B cell (primary cell): Measurements from ENCODE around the gene PYGL. TPM values are rescaled to one million over a fixed set of nuclear protein-coding genes. Genes with fewer than 3 reads are reported as not detected.
A peak's percentile ranks its signal among the peaks of the same experiment; 100 is the strongest.

ENCODE experiments used
- ATAC-seq: fragments of 200-7000 bp; cut with Tn5 transposase; one replicate; pipeline ENCODE4 v1.10.0; 2021; ENCODE audit warnings: low read depth, mild to moderate bottlenecking, moderate number of reproducible peaks, moderate library complexity
- CTCF ChIA-PET: fragments of 350-600 bp; sonication (Branson Sonifier 250); formaldehyde crosslinking; loops from one replicate; lab custom pipeline; 2021; ENCODE audit warnings: antibody characterized with exemption, inconsistent platforms; lab: Charles Lee
- POLR2A ChIA-PET: fragments of 350-600 bp; sonication (Branson Sonifier 250); formaldehyde crosslinking; loops from one replicate; lab custom pipeline; 2021; ENCODE audit warnings: antibody characterized with exemption; lab: Charles Lee
- DNase-seq: peaks from one replicate; pipeline ENCODE4 v3.0.0; 2013
- H2AFZ ChIP-seq: 2 replicates; pipeline ENCODE4 v1.6.1; 2012; ENCODE audit warnings: mild to moderate bottlenecking, low read depth, low read length; ENCODE audit not compliant: insufficient read depth, poor library complexity, severe bottlenecking
- H3K27ac ChIP-seq, 2 donors: 1 replicate in 1 of 2; 2 replicates in 1 of 2; pipeline ENCODE4 v1.5.1; 2012 to 2013; ENCODE audit warnings: low read length in 2 of 2, mild to moderate bottlenecking in 2 of 2, moderate library complexity in 1 of 2
- H3K27me3 ChIP-seq, 4 experiments: fragments of 200-600 bp in 1 of 4; sonication (generic) in 1 of 4; replicated peaks in 1 of 4; 1 replicate in 2 of 4; 2 replicates in 2 of 4; pipeline versions ENCODE4 v1.6.1 to v1.7.0; 2013 to 2016; ENCODE audit warnings: low read length in 3 of 4, mild to moderate bottlenecking in 2 of 4, mixed read lengths in 1 of 4, moderate library complexity in 1 of 4; ENCODE audit not compliant: insufficient read depth in 4 of 4, control insufficient read depth in 3 of 4; ENCODE audit errors: control extremely low read depth in 1 of 4
- H3K36me3 ChIP-seq, 2 experiments: replicated peaks in 1 of 2; 1 replicate in 1 of 2; 2 replicates in 1 of 2; pipeline versions ENCODE4 v1.6.1 to v1.7.1; 2013; ENCODE audit warnings: low read length in 1 of 2; ENCODE audit not compliant: insufficient read depth in 2 of 2, control insufficient read depth in 1 of 2; ENCODE audit errors: control extremely low read depth in 1 of 2, extremely low read depth in 1 of 2
- H3K4me1 ChIP-seq, 2 donors: fragments of 200-600 bp in 1 of 2; sonication (generic) in 1 of 2; 1 replicate in 1 of 2; 2 replicates in 1 of 2; pipeline versions ENCODE4 v1.5.1 to v1.6.1; 2013 to 2017; ENCODE audit warnings: low read length in 2 of 2; ENCODE audit not compliant: control insufficient read depth in 2 of 2, insufficient read depth in 2 of 2
- H3K4me2 ChIP-seq: replicated peaks from 2 replicates; pipeline ENCODE3; 2012; ENCODE audit warnings: mild to moderate bottlenecking, low read depth, low read length; ENCODE audit not compliant: poor library complexity, severe bottlenecking
- H3K4me3 ChIP-seq, 5 experiments: fragments of 200-600 bp in 1 of 5; sonication (generic) in 1 of 5; 1 replicate in 3 of 5; 2 replicates in 2 of 5; pipeline versions ENCODE4 v1.5.1 to v1.7.0; 2011 to 2016; ENCODE audit warnings: low read length in 4 of 5, mild to moderate bottlenecking in 4 of 5, low read depth in 2 of 5, control low read depth in 1 of 5, moderate library complexity in 1 of 5; ENCODE audit not compliant: insufficient read depth in 1 of 5; ENCODE audit errors: control extremely low read depth in 1 of 5, extremely low read depth in 1 of 5
- H3K79me2 ChIP-seq: fragments of 200-600 bp; sonication (generic); one replicate; pipeline ENCODE4 v1.6.0; 2016; ENCODE audit warnings: low read length; ENCODE audit not compliant: control insufficient read depth, insufficient read depth
- H3K9ac ChIP-seq: fragments of 200-600 bp; sonication (generic); 2 replicates; pipeline ENCODE4 v1.6.1; 2017; ENCODE audit warnings: mild to moderate bottlenecking, low read length, moderate library complexity
- H3K9me3 ChIP-seq, 3 donors: one replicate each; pipeline versions ENCODE4 v1.6.1 to v1.7.1; 2013; ENCODE audit warnings: low read length in 2 of 3; ENCODE audit not compliant: control insufficient read depth in 2 of 3, insufficient read depth in 1 of 3; ENCODE audit errors: control extremely low read depth in 1 of 3
- H4K20me1 ChIP-seq: 2 replicates; pipeline ENCODE4 v1.6.0; 2012; ENCODE audit warnings: mild to moderate bottlenecking, low read length; ENCODE audit not compliant: insufficient read depth, control insufficient read depth, poor library complexity, severe bottlenecking
- H3K27ac Mint-ChIP-seq: one replicate; pipeline ENCODE4 v1.8.0; 2021; ENCODE audit warnings: mixed read lengths
- H3K27me3 Mint-ChIP-seq: one replicate; pipeline ENCODE4 v1.8.0; 2021; ENCODE audit warnings: mixed read lengths
- H3K4me1 Mint-ChIP-seq: one replicate; pipeline ENCODE4 v1.8.0; 2021; ENCODE audit warnings: mixed read lengths
- H3K4me3 Mint-ChIP-seq: one replicate; pipeline ENCODE4 v1.8.0; 2021; ENCODE audit warnings: mixed read lengths
- H3K9me3 Mint-ChIP-seq: one replicate; pipeline ENCODE4 v1.8.0; 2022; ENCODE audit warnings: mixed read lengths; ENCODE audit not compliant: insufficient read depth
- EZH2 ChIP-seq: IDR thresholded peaks from 2 replicates; pipeline ENCODE4 v1.6.1; 2012; ENCODE audit warnings: borderline replicate concordance, low read depth, mild to moderate bottlenecking, moderate library complexity, low read length; ENCODE audit not compliant: insufficient read depth, poor library complexity, severe bottlenecking
- WGBS: methylation state at CpG from one replicate; pipeline ENCODE4 v1.1.5; 2013; ENCODE audit warnings: missing lambda C conversion rate; ENCODE audit not compliant: insufficient coverage; 5-methylcytosine and 5-hydroxymethylcytosine counted together
- intact Hi-C: fragments of 100-400 bp; cut with micrococcal nuclease; formaldehyde crosslinking; loops from one replicate; pipeline ENCODE4 v1.10.0; 2022
- polyA plus RNA-seq: library from polyadenylated mRNA; depleted of rRNA; stranded (reverse); fragments of >200 nt; gene quantifications from 2 replicates; pipeline ENCODE4 v1.2.3, GENCODE V29; 2012
- total RNA-seq, 2 donors: library from RNA; stranded (reverse); fragments of 120-200 nt in 1 of 2; gene quantifications; 1 replicate in 1 of 2; 2 replicates in 1 of 2; pipeline versions ENCODE4 v1.2.3 to v1.2.4, GENCODE V29; 2013 to 2022
- TF ChIP-seq, protein P1 (sequence below): fragments of 200-600 bp; IDR thresholded peaks from one replicate; pipeline ENCODE4 v1.8.0; 2022; ENCODE audit warnings: antibody characterized with exemption, mild to moderate bottlenecking

Gene PYGL
- total and polyA plus RNA-seq, 2 donors (not counting 1 experiment from before 2014, with no cell fraction given) = 0.60 to 0.64 TPM

DNA sequence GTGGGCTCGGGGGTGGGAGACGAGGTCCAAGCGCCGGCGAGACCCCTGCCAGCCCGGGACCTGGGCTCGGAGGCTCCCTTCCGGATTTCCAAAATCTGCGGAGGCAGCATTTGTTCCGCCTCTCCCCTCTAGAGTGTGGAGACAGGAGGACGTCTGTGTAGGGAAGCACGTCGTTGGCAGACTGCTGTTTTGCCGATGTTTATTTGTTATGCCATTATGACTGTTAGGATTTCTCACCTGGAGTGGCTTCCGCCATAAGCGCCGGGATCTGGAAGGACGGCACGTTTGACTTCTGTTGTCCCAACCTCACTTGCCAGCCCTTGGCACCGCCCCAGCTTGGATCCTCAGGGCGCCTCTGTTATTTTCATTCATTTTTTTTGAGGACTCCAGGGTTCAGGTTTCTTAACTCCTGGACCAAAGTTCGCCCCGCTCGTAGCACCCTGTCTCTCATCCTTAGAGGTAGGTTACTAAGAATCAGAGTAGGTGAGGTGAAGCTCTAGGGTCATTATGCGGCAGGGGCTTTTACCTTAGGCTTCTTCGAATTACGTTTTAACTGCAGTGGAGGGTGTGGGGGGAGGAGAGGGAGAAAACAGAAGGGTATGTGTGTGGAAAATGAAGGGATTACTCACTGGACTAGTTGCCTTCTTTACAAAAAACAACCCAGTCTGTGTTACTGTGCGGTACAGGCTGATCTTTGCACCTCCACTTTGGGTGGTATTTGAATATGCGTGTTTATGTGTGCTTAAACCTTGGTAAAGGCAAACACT lies 547 bp upstream of the PYGL start:
- Histone ChIP-seq H3K79me2 (no peaks in the 10 kb centered on the region), H4K20me1 (no peaks in the 10 kb centered on the region), H3K9me3 (peaks cover 0 to 12% (median 0%) of the 10 kb centered on the region in 3 donors), H3K27ac (no peak overlapping the region), H2AFZ (peak overlapping the region; percentile 79), H3K9ac (peak overlapping the region; percentile 84), H3K36me3 (no peaks in the 10 kb centered on the region), H3K4me2 (peak overlapping the region; percentile 99), H3K4me3 (peak overlapping the region; percentile 44 to 76 (median 66)), H3K27me3 (peaks cover 0 to 35% (median 25%) of the 10 kb centered on the region in 4 experiments), H3K4me1 (peaks cover 18 to 20% of the 10 kb centered on the region in 2 donors)
- WGBS = 8% methylated on average over 24 of the region's 29 CpGs
- H3K27me3 Mint-ChIP-seq = peaks cover 44% of the 10 kb centered on the region
- POLR2A ChIA-PET = no interaction called here
- ATAC-seq (peak; percentile 19), DNase-seq (peak; percentile 16)
- peak overlapping the region; percentile 91 for H3K4me3 Mint-ChIP-seq
- H3K4me1 Mint-ChIP-seq = peaks cover 17% of the 10 kb centered on the region
- TF ChIP-seq, protein P1, sequence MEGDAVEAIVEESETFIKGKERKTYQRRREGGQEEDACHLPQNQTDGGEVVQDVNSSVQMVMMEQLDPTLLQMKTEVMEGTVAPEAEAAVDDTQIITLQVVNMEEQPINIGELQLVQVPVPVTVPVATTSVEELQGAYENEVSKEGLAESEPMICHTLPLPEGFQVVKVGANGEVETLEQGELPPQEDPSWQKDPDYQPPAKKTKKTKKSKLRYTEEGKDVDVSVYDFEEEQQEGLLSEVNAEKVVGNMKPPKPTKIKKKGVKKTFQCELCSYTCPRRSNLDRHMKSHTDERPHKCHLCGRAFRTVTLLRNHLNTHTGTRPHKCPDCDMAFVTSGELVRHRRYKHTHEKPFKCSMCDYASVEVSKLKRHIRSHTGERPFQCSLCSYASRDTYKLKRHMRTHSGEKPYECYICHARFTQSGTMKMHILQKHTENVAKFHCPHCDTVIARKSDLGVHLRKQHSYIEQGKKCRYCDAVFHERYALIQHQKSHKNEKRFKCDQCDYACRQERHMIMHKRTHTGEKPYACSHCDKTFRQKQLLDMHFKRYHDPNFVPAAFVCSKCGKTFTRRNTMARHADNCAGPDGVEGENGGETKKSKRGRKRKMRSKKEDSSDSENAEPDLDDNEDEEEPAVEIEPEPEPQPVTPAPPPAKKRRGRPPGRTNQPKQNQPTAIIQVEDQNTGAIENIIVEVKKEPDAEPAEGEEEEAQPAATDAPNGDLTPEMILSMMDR = no peak
- no peak for TF ChIP-seq EZH2
- CTCF ChIA-PET = interaction anchor here (0.5 to 1.1 kb wide), 2 partner anchors 84 to 504 kb away, joined by 3 read pairs; no protein-coding TSS in a partner anchor
- H3K27ac Mint-ChIP-seq = no peak overlapping the region
- intact Hi-C loops = no loop called here
- no peaks in the 10 kb centered on the region for H3K9me3 Mint-ChIP-seq

DNA sequence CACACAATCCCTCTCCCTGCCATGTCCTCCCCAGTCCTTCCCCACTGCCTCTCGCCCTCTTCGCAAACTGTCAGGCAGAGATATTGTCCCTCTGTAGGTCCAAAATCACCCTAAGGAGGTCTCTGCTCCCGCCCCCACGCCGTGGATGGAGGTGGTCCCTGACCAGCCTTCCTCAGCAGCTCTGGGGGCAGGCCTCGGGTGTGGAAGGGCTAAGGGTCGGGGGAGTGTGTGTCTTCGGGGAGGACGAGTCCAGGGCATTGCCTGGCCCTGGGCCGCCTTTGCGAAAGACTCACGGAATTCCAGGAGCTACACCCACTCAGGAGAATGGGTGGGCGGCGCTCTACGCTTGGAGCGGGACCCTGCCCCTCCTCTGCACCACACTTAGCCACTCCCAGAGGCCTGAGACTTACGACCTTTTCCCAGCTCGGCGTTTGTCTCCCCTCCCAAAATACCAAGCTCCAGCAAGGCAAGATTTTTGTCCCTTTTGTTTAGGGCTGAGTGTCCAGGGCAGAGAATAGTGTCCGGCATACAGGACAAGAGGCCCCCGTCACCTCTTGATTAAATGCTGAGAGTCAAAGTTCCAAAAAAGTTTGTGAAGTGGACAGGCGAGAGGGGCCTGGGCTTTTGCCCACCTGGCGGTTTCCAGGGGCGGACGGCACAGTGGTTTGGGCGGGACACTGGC lies 881 bp downstream of the PYGL start:
- ChIA-PET CTCF (no interaction called here), POLR2A (no interaction called here)
- peak overlapping the region; percentile 99 for H3K4me2 ChIP-seq
- H4K20me1 ChIP-seq = no peaks in the 10 kb centered on the region
- H3K9me3 Mint-ChIP-seq = no peaks in the 10 kb centered on the region
- H3K4me1 ChIP-seq = peaks cover 18 to 20% of the 10 kb centered on the region in 2 donors
- H3K27me3 Mint-ChIP-seq = peaks cover 50% of the 10 kb centered on the region
- H3K4me3 Mint-ChIP-seq = peak overlapping the region; percentile 87
- TF ChIP-seq EZH2 = no peak
- TF ChIP-seq, protein P1 = no peak
- H3K27me3 ChIP-seq = peaks cover 0 to 35% (median 25%) of the 10 kb centered on the region in 4 experiments
- peak; percentile 10 for DNase-seq
- H3K79me2 ChIP-seq = no peaks in the 10 kb centered on the region
- H3K4me3 ChIP-seq = peak overlapping the region; percentile 44 to 78 (median 66)
- intact Hi-C loops = no loop called here
- H3K27ac ChIP-seq = no peak overlapping the region
- H3K36me3 ChIP-seq = no peaks in the 10 kb centered on the region
- 8% methylated on average over 23 of the region's 26 CpGs for WGBS
- H3K9me3 ChIP-seq = peaks cover 0 to 4% (median 0%) of the 10 kb centered on the region in 3 donors
- peaks cover 17% of the 10 kb centered on the region for H3K4me1 Mint-ChIP-seq
- ATAC-seq = no peak
- H3K9ac ChIP-seq = peak overlapping the region; percentile 84
- peak overlapping the region; percentile 79 for H2AFZ ChIP-seq
- H3K27ac Mint-ChIP-seq = no peak overlapping the region
